Peyer's patch (tissue), 4 donors: ENCODE data around the gene PEAK1.

Experiments used
- CTCF ChIP-seq, 6 experiments: fragments of 450-650 bp in 4 of 6; fragments of 200-600 bp in 2 of 6; sonication (generic) in 1 of 6; IDR thresholded peaks; one replicate each; pipeline ENCODE4 v1.5.1; 2017 to 2019; ENCODE audit warnings: antibody characterized with exemption in 6 of 6, mild to moderate bottlenecking in 3 of 6, moderate library complexity in 1 of 6
- POLR2A ChIP-seq, 2 donors: fragments of 450-650 bp; IDR thresholded peaks; one replicate each; pipeline ENCODE4 v1.5.1; 2017; ENCODE audit warnings: antibody characterized with exemption in 2 of 2, mild to moderate bottlenecking in 2 of 2, moderate library complexity in 2 of 2

GRCh38 chr15:77076323-77076915 lies 343.5 kb downstream of the PEAK1 start:
- TF ChIP-seq POLR2A (IDR thresholded peaks at IDR 0.05) = no peak
- TF ChIP-seq CTCF (IDR thresholded peaks at IDR 0.05) = no peak
